Measurements from ENCODE around the gene KRT6A.

DNA sequence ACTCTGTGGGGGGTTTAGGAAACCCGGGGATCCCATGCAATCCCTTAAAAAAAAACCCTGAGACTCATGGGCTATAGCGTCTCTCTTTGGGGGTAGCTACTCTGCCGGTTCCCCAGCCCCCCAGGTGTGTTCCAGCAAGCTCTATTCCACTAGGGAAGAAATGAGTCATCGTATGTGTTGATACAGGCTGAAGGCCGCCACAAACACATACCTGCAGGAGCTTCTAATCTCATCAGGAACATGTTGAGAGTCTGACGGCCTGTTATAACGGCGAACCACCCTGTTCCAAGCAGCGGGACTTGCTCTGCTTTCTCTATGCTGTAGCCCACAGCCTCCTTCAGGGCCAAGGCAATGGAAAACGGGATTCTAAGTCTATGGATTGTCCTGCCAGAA lies 28.1 kb upstream of the KRT6A start:
- TF ChIP-seq TAF1 (IDR thresholded peaks at IDR 0.05; ENCODE audit: borderline replicate concordance, insufficient read depth, low read length): no peak
- TF ChIP-seq POLR2AphosphoS5 (IDR thresholded peaks at IDR 0.05; ENCODE audit: low read depth, low read length): no peak
- no peak for TF ChIP-seq REST (IDR thresholded peaks at IDR 0.05; ENCODE audit: insufficient read depth in 1 of 2, low read depth in 2 of 2, low read length in 2 of 2)
